COLO668 (cell line): ENCODE data around the gene ZNF574.
"Not testable (repeated sequence)": the region's sequence is repeated elsewhere in the genome, so short reads cannot be mapped to it uniquely, and the experiment has no call there.

Experiments used
- DNase-seq: peaks from one replicate; lab custom pipeline; 2025; ENCODE audit not compliant: unreplicated experiment; lab: John Stamatoyannopoulos, UW

Gene ZNF574

DNA sequence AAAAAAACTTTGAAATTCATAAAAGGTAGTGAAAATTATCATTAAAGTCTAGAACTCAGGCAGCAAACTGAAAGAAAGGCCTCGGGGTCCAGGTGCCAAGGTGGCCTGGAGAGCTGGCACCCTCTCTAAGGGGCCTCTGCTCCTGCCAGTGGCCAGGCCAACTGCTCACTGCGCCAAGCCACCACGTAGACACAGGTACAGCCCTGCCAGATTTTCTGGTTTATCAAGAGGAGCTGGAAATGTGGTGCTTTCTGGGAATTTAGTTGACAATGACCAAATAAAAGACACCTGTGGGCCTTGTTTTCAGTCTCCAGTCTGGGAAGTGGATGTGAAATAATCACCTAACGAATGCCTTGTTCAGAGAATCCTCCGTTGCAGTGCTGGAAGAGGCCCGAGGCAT is 22.8 kb downstream of the ZNF574 start:
- no peak for DNase-seq

DNA sequence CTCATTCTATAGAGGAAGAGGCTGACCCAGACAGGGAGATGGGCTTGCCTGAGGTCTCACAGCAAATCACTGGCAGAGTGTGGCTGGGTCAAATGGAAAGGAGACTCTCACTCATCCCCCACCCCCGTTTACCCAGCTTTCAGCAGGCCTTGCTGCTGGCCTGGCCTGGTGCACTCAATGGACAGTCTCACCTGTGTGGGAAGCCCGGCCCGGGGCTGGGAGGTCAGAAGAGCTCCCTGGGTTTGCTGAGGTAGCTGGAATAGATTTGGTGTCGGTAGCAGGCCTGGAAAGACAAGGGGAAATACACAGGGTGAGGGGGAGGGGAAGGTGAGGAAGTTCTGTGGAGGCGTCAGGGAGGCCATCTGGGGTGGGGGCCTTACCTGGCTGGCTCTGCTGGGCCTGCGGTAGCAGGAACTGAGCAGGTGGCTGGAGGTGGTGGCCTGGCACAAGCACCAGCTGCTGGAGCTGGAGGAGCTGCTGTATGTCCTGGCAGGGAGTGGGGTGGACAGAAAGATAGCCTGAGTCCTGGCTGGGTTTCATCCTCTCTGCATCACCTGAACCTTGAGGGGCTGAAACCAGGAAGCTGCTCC is 23.5 kb downstream of the ZNF574 start:
- no peak for DNase-seq

GRCh38 chr19:42100241-42100640 is 24.3 kb downstream of the ZNF574 start:
- DNase-seq, result not testable (repeated sequence)

DNA sequence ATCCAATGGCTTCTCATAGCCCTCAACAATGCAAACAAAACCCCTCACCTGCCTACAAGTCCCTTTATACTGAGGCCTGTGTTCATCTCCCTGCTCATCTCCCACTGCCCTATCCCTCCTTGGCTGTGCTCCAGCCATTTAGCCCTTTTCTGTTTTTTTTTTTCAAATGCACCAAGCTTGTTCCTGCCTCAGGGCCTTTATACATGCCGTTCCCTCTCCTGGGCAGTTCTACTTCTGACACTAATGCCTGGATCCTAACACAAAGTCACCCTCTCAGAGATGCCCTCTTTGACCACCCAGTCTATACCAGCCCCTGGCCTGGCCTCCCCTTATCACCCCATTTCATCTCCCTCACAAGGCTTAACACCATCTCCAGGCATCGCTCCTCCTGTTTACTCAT is 26.9 kb downstream of the ZNF574 start:
- no peak for DNase-seq

DNA sequence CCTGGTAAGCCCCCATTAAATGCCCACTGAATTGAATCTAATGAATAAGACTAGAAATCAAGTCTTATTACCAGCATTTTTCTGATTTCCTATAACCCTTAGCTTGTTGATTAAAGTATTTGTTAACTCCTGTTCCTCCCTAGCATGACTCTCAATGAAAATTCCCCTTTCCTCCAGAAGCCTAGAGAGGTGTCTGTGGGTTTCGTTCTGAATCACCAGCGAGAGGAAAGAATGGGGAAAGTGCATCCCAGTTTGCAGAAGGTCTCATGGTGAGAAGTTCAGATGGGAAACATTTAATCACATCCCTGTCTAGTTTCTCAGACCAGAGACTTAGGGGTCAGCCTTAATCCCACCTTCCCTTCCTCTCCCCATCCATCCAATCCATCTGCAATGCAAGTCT is 29.4 kb downstream of the ZNF574 start:
- no peak for DNase-seq

- DNase-seq, result peak; percentile 83
These were observed 32.8 kb downstream of the ZNF574 start for GRCh38 chr19:42108527-42109389.

DNA sequence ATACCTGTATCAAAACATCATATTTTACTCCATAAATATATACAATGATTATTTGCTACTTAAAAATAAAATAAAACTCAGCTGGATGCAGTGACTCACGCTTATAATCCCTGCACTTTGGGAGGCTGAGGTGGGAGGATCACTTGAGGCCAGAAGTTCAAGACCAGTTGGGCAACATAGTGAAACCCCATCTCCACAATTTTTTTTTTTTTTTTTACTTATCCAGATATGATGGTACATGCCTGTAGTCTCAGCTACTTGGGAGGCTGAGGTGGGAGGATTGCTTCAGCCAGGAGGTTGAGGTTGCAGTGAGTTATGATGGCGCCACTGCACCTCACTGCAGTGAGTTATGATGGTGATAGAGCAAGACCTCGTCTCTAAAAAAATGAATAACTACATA is 33.9 kb downstream of the ZNF574 start:
- DNase-seq, result no peak

DNA sequence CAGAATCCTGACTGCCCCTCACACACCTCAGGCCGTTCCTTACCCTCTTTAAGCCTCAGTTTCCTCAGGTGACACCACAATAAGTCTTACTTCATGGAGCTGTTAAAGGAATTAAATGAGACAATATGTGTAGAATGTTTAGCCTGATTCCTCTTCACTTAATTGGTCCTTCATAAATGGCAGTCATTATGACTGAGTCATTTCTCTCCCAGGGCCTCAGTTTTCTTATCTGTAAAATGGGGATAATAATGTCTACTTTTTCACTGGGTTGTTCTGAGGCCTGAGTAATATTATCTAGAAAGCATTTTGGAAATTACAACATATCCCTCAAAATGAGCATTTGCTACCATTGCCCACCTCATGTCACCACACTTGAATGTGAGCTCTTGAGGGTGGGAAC is 34.7 kb downstream of the ZNF574 start:
- DNase-seq, result no peak

- no peak for DNase-seq
These were observed 35.4 kb downstream of the ZNF574 start for GRCh38 chr19:42111384-42111783.

DNA sequence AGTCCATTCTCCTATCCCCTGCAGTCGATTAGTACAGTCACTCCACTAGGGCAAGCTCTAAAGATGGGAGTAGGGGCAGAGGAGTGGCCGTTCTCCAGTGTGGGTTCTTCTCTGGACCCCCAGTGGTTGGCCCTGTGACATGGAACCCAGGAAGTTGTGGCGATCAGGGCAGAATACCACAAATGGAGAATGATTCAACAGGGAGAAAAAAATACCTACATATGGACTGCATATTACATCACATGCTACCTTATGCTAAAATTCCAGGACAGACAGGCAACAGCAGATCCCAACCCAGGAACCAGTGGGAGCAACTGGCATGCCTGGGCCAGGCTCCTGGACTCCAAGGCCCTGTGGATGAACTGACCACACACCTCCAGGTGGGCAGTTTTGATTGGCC is 35.8 kb downstream of the ZNF574 start:
- no peak for DNase-seq

GRCh38 chr19:42113641-42114348 is 37.8 kb downstream of the ZNF574 start:
- peak; percentile 42 for DNase-seq

DNA sequence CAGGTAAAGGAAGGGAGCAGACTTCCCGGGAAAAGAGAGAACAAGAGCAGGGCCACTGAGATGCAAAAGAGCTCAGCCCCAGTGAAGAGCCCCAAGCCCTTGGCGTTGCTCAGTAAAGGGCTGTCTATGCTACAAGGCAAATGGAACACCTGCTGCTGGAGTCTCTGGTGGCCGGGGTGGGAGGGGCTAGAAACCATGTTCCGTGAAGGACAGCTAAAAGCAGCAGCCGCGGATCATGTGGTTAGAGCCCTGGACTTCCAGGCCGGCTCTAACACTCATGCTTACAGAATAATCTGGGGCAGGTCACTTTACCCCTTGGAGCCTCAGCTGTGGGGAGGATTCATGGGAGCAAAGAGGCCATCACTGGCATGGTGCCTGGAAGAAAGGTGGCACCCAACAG is 38.4 kb downstream of the ZNF574 start:
- peak; percentile 81 for DNase-seq

DNA sequence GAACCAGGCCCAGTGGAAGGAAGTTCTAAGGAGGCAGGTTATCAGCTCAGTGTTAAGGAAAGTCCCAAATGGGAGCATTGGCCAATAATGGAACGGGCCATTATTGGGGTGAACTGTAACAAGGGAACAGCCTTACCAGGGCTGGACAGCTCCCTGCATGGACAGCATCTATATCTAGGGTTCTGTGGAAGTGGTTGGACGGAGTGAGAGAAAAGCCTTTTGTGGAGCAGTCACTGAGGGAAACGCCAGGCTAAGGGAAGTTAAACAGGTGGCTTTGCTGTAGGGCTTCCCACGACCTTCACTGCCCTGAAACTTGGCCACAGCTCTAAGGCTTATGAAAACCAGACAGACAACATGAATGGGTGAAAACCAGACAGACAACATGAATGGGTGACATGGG is 39.3 kb downstream of the ZNF574 start:
- no peak for DNase-seq

- DNase-seq, result no peak
These were observed 39.7 kb downstream of the ZNF574 start for GRCh38 chr19:42115705-42116104.

GRCh38 chr19:42116308-42117075 is 40.5 kb downstream of the ZNF574 start:
- no peak for DNase-seq

GRCh38 chr19:42117076-42117475 is 41.1 kb downstream of the ZNF574 start:
- DNase-seq, result no peak

- DNase-seq, result no peak
These were observed 44.5 kb downstream of the ZNF574 start for GRCh38 chr19:42120276-42120980.

DNA sequence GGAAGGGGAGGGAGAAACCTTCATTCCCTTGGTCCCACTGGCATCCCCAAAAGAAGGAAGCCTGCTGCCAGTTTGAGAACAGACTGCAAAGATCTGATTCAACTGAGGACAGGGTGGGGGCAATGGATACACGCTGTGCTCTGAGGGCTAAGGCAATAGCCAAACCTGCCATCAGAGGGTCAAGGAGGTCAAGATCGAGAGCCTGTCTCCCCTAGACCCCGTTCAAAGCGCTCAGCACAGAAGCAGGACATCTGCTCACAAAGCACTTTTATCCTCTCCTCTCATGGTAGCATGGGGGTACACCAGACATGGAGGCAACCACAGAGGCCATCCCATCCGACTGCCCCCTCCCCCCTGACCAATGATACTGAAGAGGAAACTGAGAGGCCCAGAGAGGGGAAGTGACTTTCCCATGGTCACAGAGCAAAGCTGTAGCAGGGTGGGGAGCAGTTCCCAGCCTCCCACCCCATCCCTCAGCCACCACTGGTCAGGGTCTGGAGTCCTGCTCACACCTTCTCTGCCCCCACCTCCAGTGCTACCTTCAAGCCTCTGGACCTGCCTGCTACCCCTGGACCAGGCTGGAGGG is 45.2 kb downstream of the ZNF574 start:
- DNase-seq, result no peak

GRCh38 chr19:42121656-42122069 is 45.7 kb downstream of the ZNF574 start:
- no peak for DNase-seq
